Measurements from ENCODE around the gene CHD3. TPM values are rescaled to one million over a fixed set of nuclear protein-coding genes. Genes with fewer than 3 reads are reported as not detected.

Gene CHD3
- polyA plus RNA-seq, 2 of the 4 experiments (the other 2 are of a cell fraction), result 56.3 to 111 TPM

GRCh38 chr17:7897090-7897489 lies 8.5 kb downstream of the CHD3 start:
- ChIA-PET CTCF (interaction anchor here (0.7 to 15.1 kb wide), 27 partner anchors 8 to 164 kb away, joined by 3 to 339 read pairs (median 5); partner anchors contain the start of genes CHD3, CNTROB and KDM6B), POLR2A (no interaction called here)
- FAIRE-seq (no peak), DNase-seq (ENCODE audit: low read depth in 1 of 2, low spot score in 1 of 2) (no peak), ATAC-seq (no peak)
- Histone ChIP-seq H3K4me2 (no peak overlapping the region), H3K9me3 (no peaks in the 10 kb centered on the region), H3K27ac (no peak overlapping the region), H3K4me1 (no peaks in the 10 kb centered on the region), H3K4me3 (no peak overlapping the region)
- 83% methylated on average over 13 of the region's 13 CpGs for WGBS (ENCODE audit: missing lambda C conversion rate)
- TF ChIP-seq NFE2L2 (conservative IDR thresholded peaks at IDR 0.05; ENCODE audit: low read length) (no peak), FOSB (CRISPR knock-in tag; IDR thresholded peaks at IDR 0.05) (no peak), JUNB (IDR thresholded peaks at IDR 0.05) (no peak), SMC3 (IDR thresholded peaks at IDR 0.05) (no peak), ELK1 (IDR thresholded peaks at IDR 0.05; ENCODE audit: low read depth, low read length) (no peak), NR3C1 (IDR thresholded peaks at IDR 0.05) (no peak), ZC3H11A (IDR thresholded peaks at IDR 0.05) (no peak), EHF (CRISPR knock-in tag; IDR thresholded peaks at IDR 0.05) (no peak), ESRRA (IDR thresholded peaks at IDR 0.05; ENCODE audit: borderline replicate concordance, low read length) (no peak), EHMT2 (IDR thresholded peaks at IDR 0.05; ENCODE audit: low read depth) (no peak), TP53 (CRISPR knock-in tag; IDR thresholded peaks at IDR 0.05) (no peak), RCOR1 (IDR thresholded peaks at IDR 0.05; ENCODE audit: low read depth, low read length) (no peak), HOXA7 (CRISPR knock-in tag; IDR thresholded peaks at IDR 0.05) (no peak), KDM1A (IDR thresholded peaks at IDR 0.05; ENCODE audit: low read depth) (no peak), MYC (IDR thresholded peaks at IDR 0.05; ENCODE audit: borderline replicate concordance, low read length) (no peak), USF2 (IDR thresholded peaks at IDR 0.05) (no peak)
- TF ChIP-seq, protein P1, sequence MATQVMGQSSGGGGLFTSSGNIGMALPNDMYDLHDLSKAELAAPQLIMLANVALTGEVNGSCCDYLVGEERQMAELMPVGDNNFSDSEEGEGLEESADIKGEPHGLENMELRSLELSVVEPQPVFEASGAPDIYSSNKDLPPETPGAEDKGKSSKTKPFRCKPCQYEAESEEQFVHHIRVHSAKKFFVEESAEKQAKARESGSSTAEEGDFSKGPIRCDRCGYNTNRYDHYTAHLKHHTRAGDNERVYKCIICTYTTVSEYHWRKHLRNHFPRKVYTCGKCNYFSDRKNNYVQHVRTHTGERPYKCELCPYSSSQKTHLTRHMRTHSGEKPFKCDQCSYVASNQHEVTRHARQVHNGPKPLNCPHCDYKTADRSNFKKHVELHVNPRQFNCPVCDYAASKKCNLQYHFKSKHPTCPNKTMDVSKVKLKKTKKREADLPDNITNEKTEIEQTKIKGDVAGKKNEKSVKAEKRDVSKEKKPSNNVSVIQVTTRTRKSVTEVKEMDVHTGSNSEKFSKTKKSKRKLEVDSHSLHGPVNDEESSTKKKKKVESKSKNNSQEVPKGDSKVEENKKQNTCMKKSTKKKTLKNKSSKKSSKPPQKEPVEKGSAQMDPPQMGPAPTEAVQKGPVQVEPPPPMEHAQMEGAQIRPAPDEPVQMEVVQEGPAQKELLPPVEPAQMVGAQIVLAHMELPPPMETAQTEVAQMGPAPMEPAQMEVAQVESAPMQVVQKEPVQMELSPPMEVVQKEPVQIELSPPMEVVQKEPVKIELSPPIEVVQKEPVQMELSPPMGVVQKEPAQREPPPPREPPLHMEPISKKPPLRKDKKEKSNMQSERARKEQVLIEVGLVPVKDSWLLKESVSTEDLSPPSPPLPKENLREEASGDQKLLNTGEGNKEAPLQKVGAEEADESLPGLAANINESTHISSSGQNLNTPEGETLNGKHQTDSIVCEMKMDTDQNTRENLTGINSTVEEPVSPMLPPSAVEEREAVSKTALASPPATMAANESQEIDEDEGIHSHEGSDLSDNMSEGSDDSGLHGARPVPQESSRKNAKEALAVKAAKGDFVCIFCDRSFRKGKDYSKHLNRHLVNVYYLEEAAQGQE (IDR thresholded peaks at IDR 0.05), result no peak

DNA sequence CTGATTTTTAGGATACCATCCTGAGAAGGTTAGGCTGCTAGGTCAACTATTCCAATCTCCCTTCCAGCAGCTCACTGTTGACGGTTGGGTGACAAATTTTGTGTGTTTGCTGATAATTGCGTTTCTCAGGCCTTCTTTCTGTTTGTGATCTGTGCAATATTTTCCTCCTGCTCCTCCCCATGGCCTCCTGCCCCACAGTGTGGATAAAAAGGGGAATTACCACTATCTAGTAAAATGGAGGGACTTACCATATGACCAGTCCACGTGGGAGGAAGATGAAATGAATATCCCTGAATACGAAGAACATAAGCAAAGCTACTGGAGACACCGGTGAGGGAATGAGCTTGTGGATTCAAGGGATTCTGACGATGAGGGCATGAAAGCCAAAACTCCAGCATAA lies 9.2 kb downstream of the CHD3 start:
- POLR2A ChIA-PET, result interaction anchor here (1.4 kb wide), 1 partner anchor 41 kb away, joined by 5 read pairs; the partner anchor contains the start of gene NAA38
- peak; percentile 87 to 92 for ATAC-seq
- CTCF ChIA-PET, result interaction anchor here (0.7 to 15.1 kb wide), 35 partner anchors 8 to 173 kb away, joined by 3 to 339 read pairs (median 4); partner anchors contain the start of genes CHD3, CNTROB, CYB5D1 and KDM6B
- peak; percentile 67 for FAIRE-seq
- no peak overlapping the region for H3K4me2 ChIP-seq
- no peaks in the 10 kb centered on the region for H3K4me1 ChIP-seq
- H3K4me3 ChIP-seq, result no peak overlapping the region
- WGBS (ENCODE audit: missing lambda C conversion rate), result 61% methylated on average over 6 of the region's 6 CpGs
- no peaks in the 10 kb centered on the region for H3K9me3 ChIP-seq
- no peak overlapping the region for H3K27ac ChIP-seq
- DNase-seq (ENCODE audit: low read depth in 1 of 2, low spot score in 1 of 2), result peak; percentile 55 to 72
- peak; percentile 64 for TF ChIP-seq CTCF (IDR thresholded peaks at IDR 0.05)
- TF ChIP-seq, protein P1 (IDR thresholded peaks at IDR 0.05), result no peak
- no peak for TF ChIP-seq HOXA7 (CRISPR knock-in tag; IDR thresholded peaks at IDR 0.05)
- TF ChIP-seq RCOR1 (IDR thresholded peaks at IDR 0.05; ENCODE audit: low read depth, low read length), result no peak
- peak; percentile 85 for TF ChIP-seq SMC3 (IDR thresholded peaks at IDR 0.05)
- TF ChIP-seq MAX (IDR thresholded peaks at IDR 0.05), result no peak
- no peak for TF ChIP-seq ZNF302 (CRISPR knock-in tag; IDR thresholded peaks at IDR 0.05)
- TF ChIP-seq, protein P2, sequence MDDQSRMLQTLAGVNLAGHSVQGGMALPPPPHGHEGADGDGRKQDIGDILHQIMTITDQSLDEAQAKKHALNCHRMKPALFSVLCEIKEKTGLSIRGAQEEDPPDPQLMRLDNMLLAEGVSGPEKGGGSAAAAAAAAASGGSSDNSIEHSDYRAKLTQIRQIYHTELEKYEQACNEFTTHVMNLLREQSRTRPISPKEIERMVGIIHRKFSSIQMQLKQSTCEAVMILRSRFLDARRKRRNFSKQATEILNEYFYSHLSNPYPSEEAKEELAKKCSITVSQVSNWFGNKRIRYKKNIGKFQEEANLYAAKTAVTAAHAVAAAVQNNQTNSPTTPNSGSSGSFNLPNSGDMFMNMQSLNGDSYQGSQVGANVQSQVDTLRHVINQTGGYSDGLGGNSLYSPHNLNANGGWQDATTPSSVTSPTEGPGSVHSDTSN (IDR thresholded peaks at IDR 0.05), result no peak
- no peak for TF ChIP-seq EHMT2 (IDR thresholded peaks at IDR 0.05; ENCODE audit: low read depth)
- peak; percentile 60 for TF ChIP-seq USF2 (IDR thresholded peaks at IDR 0.05)
- TF ChIP-seq NFE2L2 (conservative IDR thresholded peaks at IDR 0.05; ENCODE audit: low read length), result no peak
- no peak for TF ChIP-seq ESRRA (IDR thresholded peaks at IDR 0.05; ENCODE audit: borderline replicate concordance, low read length)
- no peak for TF ChIP-seq CHD4 (IDR thresholded peaks at IDR 0.05; ENCODE audit: borderline replicate concordance)
